Rectal smooth muscle tissue (tissue), 1 donor: Measurements from ENCODE around the gene GSS.

Experiments
- H3K27ac ChIP-seq: one replicate; pipeline ENCODE4 v1.7.0; 2013; ENCODE audit warnings: low read depth, low read length, inconsistent platforms
- H3K27me3 ChIP-seq: one replicate; pipeline ENCODE4 v1.7.0; 2013; ENCODE audit warnings: low read length; ENCODE audit not compliant: control insufficient read depth, insufficient read depth
- H3K36me3 ChIP-seq: one replicate; pipeline ENCODE4 v1.7.0; 2013; ENCODE audit warnings: low read length; ENCODE audit not compliant: control insufficient read depth, insufficient read depth
- H3K4me1 ChIP-seq: one replicate; pipeline ENCODE4 v1.7.0; 2013; ENCODE audit warnings: low read length; ENCODE audit not compliant: control insufficient read depth, insufficient read depth
- H3K4me3 ChIP-seq: one replicate; pipeline ENCODE4 v1.7.0; 2013; ENCODE audit warnings: low read length
- H3K9ac ChIP-seq: one replicate; pipeline ENCODE4 v1.7.0; 2013; ENCODE audit warnings: low read length

Gene GSS

DNA sequence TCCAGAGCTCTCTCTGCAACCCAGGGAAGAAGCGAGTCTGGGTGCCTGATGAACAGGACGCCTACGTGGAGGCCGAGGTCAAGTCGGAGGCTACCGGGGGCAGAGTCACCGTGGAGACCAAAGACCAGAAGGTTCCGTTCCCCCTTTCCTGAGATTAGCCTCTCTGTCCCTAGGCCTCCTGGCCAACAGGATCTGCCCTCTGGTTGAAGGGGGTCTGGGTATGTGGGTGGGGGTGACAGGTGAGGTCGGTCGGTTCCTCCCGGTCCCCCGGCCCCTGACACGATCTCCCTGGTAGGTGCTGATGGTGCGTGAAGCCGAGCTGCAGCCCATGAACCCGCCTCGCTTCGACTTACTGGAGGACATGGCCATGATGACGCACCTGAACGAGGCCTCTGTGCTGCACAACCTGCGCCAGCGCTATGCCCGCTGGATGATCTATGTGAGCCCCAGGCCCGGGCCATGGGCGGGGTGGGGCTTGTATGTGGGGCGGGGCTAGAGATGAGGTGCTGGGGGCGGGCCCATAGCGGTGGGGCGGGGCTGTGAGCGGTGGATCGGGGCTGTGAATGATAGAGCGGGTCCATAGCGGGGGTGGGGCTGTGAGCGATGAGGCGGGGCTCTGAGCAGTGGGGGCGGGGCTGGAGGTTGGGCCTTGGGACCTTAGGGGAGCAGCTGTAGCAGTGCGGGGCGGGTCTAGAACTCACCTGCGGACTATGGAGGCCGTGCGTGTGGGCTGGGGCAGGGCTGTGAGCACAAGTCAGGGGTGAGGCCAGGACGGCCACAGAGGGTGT, 24.0 kb upstream of the GSS start:
- Histone ChIP-seq H3K9ac (no peak overlapping the region), H3K27ac (no peak overlapping the region), H3K27me3 (peaks cover 9% of the 10 kb centered on the region)

DNA sequence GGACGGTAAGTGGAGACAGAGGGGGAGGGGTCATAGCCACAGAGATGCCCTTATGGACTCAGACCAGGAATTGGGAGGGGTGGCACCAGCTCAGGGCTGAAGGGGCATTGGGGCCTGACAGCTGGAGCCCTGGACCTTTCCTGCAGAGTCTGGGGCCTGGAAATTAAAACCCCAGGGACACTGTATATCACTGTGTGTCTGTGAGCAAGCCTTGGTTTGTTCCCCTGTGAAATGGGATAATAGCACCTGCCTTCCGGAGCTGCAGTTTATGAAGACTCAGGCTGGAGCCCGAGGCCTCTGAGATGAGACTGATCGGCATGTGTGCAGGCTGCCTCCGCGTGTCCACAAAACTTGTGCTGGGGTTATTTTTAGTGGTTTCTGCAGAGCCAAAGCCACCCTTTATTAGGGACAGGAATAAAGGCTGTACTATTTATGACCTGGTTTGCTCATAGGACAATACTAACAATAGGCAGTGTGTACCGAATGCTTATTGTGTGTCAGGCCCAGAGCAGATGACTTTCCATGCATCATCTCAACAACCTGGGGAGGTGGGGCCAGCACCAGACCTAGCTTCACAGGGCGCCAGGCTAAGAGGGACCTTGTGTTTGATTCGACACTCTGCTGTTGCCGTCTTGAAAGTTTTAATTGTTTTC, 22.6 kb upstream of the GSS start:
- H3K27me3 ChIP-seq, result peaks cover 9% of the 10 kb centered on the region
- H3K4me1 ChIP-seq, result peaks cover 2% of the 10 kb centered on the region
- H3K9ac ChIP-seq, result no peak overlapping the region
- H3K4me3 ChIP-seq, result no peak overlapping the region
- H3K36me3 ChIP-seq, result no peaks in the 10 kb centered on the region
- H3K27ac ChIP-seq, result no peak overlapping the region

More for the DNA sequence above, 24.0 kb upstream of the GSS start:
- Histone ChIP-seq H3K4me3 (no peak overlapping the region), H3K4me1 (peaks cover 2% of the 10 kb centered on the region), H3K36me3 (no peaks in the 10 kb centered on the region)

DNA sequence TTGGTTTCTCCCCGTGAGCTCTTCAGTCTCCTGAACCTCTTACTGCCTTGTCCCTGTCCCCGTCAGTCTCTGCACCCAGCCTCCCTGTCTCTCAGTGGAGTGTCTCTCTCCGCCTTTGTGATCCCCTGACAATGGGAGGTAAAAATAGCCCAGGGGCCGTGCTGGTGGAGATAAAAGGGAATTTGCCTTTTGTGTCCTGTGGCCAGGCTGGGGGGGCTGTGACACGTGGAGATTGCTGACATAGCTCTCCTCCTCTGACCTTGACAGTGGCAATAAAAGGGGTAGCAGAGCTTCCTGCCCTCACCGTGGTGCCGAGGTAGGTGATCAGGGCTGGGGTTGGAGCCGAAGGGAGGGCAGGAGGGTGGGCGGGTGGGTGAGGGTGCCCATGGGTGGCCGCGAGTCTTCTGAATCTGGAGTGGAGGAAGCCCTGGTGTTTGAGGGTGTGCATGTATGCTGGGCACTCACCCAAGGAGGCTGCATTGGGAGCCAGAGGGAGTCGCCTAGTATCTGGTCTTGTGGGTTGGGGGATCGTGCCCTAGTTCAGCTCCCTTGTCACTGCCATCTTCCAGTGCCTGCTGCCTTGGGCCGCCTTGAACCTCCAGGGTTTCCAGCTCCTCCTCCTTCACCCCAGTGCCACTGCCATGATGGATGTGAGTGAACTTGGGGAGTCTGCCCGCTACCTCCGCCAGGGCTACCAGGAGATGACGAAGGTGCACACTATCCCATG, 21.9 kb upstream of the GSS start:
- peaks cover 9% of the 10 kb centered on the region for H3K27me3 ChIP-seq
- no peak overlapping the region for H3K4me3 ChIP-seq
- H3K9ac ChIP-seq, result no peak overlapping the region
- peaks cover 2% of the 10 kb centered on the region for H3K4me1 ChIP-seq
- no peak overlapping the region for H3K27ac ChIP-seq
- no peaks in the 10 kb centered on the region for H3K36me3 ChIP-seq

DNA sequence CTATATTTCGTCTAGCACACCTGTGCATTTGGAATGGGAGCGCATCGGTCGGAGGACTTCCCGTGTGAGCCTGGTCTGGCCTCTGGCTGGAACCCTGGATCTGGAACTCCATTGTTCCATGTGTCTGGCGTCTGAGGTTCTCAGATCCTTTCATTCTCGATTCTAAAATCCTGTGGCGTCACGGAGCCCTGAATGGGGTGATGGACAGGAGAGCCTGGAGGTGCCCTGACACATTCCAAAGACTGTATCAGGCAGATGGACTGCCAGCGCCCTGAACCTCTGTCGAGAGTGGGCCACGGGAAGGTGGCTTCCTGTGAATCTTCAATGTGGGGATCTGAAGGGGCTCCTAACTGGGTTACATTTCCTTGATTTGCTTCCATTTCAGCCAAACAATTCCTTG, 20.7 kb upstream of the GSS start:
- no peak overlapping the region for H3K9ac ChIP-seq

DNA sequence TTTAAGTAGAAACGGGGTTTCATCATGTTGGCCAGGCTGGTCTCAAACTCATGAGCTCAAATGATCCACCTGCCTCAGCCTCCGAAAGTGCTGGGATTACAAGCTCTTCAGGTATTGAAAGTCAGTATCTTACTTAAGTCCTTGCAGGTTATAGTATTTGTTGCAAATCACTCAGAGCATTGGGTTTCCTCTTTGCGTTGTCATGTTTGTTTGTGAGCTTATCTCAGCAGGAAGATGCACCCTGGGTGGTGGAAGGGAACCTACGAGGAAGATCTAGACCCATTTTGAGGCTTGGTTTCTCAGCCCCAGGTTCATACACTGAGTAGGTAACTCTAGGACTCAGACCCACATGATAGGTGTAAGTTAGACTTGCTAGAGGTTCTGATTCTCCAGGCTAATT, 18.6 kb upstream of the GSS start:
- Histone ChIP-seq H3K9ac (no peak overlapping the region), H3K4me1 (no peaks in the 10 kb centered on the region), H3K27me3 (no peaks in the 10 kb centered on the region), H3K36me3 (no peaks in the 10 kb centered on the region), H3K27ac (no peak overlapping the region), H3K4me3 (no peak overlapping the region)

More for the DNA sequence above, 20.7 kb upstream of the GSS start:
- Histone ChIP-seq H3K4me1 (peaks cover 2% of the 10 kb centered on the region), H3K36me3 (no peaks in the 10 kb centered on the region), H3K27ac (no peak overlapping the region), H3K27me3 (peaks cover 6% of the 10 kb centered on the region), H3K4me3 (no peak overlapping the region)

DNA sequence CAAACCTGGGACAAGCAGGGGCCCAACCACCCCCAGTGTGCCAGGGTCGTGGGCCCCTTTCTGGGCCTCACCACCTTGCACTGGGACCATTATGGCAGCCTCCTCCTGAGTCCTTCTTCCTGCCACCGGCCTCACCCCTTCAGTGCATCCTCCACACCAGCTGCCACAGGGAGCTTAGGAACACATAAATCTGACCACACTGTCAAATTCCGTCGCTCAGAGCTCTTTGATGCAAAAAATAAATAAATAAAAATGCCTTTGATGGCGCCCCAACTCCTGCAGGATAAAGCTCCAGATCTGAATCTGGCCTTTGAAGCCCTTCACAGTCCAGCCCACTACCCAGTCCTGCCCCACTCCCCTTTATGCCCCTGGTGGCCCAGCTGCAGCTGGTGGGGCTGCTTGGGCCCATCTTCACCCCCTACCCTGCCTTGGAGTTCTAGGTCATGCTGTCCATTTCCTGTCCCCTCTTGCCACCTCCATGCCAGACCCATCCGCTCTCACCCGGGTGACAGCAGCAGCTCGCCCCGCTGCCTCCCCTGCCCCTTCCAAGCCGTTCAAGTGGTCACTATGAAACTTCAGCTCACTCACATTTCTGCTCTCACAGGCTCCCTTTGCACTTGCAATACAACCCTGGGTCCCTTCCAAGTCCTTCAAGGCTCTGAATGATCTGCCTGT, 16.1 kb upstream of the GSS start:
- Histone ChIP-seq H3K4me3 (no peak overlapping the region), H3K9ac (no peak overlapping the region), H3K27me3 (no peaks in the 10 kb centered on the region), H3K4me1 (no peaks in the 10 kb centered on the region), H3K27ac (no peak overlapping the region), H3K36me3 (no peaks in the 10 kb centered on the region)

DNA sequence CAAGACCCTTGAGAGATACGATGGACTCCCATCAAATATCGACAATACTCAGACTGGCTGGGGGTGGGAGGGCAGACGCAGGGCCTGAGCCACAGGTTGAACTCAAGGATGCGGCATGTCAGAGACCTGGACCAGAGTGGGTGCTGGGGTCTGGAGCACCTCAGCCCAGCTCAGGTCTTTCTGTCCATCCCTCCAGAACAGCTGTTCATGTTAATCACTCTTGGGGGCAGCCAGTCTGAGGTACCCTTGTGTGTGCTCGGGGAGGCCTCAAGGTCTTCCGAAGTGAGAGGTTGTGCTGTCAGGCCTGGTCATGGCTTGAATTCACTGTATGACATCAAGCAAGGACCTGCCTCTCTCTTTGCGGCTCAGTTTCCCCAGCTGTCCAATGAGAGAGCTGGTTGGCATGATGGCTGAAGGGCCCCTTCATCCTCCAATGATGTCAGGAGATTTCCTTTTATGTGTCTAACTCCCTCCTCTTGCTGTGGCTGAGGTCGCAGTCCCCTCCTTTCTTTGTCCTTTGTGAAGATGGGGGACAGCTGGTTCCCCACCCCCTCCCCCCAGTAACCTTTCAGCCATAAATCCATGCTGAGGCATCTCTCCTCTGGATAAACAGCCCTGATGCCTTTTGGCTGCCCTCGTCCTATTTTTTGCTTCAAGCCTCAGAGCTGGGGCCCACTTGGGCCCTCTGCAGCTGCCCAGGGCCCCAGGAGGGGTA, 15.4 kb upstream of the GSS start:
- Histone ChIP-seq H3K27me3 (no peaks in the 10 kb centered on the region), H3K4me1 (no peaks in the 10 kb centered on the region), H3K4me3 (no peak overlapping the region), H3K27ac (no peak overlapping the region), H3K9ac (no peak overlapping the region), H3K36me3 (no peaks in the 10 kb centered on the region)

DNA sequence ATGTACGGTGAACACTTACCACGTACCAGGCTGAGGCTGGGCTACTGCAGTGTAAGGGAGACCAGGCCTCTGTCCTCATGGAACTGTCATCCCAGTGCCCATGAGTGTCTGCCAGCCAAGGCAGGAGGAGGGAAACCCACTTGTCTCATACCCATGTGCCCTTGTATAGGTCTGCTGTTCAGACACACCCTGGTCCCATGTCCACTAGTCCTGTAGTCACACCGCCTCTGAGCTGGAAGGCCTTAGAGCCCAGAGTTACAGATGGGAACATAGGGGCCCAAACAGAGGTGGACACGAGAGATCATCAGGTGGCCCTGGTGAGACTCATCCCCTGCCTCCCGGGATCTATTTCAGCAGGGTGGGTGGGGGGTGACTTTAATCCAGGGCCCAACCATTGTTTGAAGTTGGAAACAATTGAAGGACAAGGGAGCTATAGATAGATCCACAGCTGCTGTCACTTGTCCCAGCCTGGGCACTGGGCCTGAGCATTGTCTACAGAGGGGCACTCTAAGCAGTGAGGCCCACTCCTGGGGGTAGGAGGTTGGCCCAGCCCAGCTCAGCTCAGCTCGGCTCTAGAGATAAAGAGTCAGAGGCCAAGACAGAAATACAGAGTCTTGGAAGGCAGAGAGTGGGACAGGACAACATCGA, 14.7 kb upstream of the GSS start:
- Histone ChIP-seq H3K4me1 (no peaks in the 10 kb centered on the region), H3K27ac (no peak overlapping the region), H3K36me3 (no peaks in the 10 kb centered on the region), H3K9ac (no peak overlapping the region), H3K4me3 (no peak overlapping the region), H3K27me3 (no peaks in the 10 kb centered on the region)

DNA sequence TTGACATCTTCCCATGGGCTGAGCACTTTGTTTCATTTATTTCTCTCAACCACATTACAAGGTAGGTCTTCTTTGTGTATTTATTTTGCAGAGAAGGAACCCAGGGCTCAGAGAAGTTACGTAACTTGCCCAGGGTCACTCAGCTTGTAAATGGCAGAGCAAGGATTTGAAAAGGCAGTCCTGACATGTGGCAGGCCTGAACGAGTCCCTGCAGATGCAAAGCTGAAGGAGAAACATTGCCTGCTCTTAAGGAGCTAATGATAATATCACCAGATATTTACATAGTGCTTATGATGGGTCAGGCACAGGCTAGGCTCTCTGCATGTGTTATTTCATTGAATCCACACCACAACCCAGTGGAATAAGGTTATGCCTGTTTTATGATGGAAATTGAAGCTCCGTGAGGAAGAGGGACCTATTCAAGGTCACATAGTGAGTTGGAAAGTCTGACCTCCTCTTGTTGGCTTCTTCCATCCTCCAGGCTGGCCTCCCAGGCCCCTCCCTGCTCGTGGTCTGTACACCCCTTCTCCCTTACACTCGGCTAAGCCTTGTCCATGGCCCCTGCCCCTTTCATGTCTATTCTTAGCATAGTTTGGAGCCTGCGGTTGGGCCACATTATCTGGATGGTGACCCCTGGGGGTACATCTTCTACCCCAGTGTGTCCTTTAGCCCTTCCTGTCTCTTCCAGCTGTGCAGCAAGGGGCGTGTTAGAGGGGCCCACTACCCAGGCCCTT, 12.6 kb upstream of the GSS start:
- Histone ChIP-seq H3K4me3 (no peak overlapping the region), H3K27ac (no peak overlapping the region), H3K36me3 (no peaks in the 10 kb centered on the region), H3K9ac (no peak overlapping the region), H3K4me1 (no peaks in the 10 kb centered on the region), H3K27me3 (no peaks in the 10 kb centered on the region)

DNA sequence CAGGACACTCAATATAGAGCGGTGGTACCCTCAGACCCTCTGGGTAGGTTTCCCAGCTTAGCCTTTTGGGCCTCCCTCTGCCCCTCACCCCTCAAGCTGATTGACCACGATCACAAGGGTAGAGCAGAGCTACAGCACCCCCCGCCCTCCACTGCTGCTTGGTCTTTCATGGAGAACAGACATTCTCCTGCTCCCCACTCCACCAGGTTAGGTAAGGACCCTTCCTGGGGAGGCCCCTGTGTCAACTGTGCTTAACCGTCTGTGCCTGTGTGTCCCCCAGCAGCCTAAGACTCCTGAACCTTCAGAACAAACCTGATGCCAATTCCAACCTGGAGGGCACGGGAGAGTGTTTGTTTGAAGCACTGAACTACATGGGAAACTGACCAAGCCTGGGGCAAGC, 11.8 kb upstream of the GSS start:
- Histone ChIP-seq H3K27ac (no peak overlapping the region), H3K36me3 (no peaks in the 10 kb centered on the region), H3K4me1 (no peaks in the 10 kb centered on the region), H3K27me3 (no peaks in the 10 kb centered on the region), H3K9ac (no peak overlapping the region), H3K4me3 (no peak overlapping the region)

DNA sequence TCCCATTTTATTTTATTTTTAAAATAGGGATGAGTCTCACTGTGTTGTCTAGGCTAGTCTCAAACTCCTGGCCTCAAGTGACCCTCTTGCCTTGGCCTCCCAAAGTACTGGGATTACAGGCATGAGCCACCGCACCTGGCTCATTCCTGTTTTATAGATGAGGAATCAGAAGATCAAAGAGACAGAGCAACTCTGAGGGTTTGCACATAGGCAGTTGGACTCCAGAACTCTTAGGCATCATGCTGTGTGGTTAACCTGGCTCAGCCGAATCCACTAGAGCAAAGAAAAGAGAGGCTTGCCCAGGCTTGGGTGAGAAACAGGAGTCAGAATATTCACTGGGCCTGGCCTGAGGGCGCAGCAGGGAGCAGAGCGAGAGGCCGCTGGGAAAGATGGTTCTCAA, 9.4 kb upstream of the GSS start:
- no peaks in the 10 kb centered on the region for H3K36me3 ChIP-seq
- no peak overlapping the region for H3K27ac ChIP-seq
- H3K4me1 ChIP-seq, result no peaks in the 10 kb centered on the region
- no peak overlapping the region for H3K4me3 ChIP-seq
- no peak overlapping the region for H3K9ac ChIP-seq
- H3K27me3 ChIP-seq, result no peaks in the 10 kb centered on the region
